Bronchial epithelial cell (primary cell): ENCODE data around the gene IRX2. TPM values are rescaled to one million over a fixed set of nuclear protein-coding genes. Genes with fewer than 3 reads are reported as not detected.

Source experiments
- DNase-seq: peaks from one replicate; pipeline ENCODE4 v3.0.0-alpha.2; 2010; ENCODE audit warnings: low read depth
- FAIRE-seq: peaks from 2 replicates; lab custom pipeline; 2011; peaks lifted over from hg19 to GRCh38; lab: Jason Lieb, UNC
- H3K27me3 ChIP-seq: 2 replicates; pipeline ENCODE4 v1.5.1; 2011; ENCODE audit warnings: low read length; ENCODE audit not compliant: control insufficient read depth, insufficient read depth
- H3K36me3 ChIP-seq: 2 replicates; pipeline ENCODE4 v1.5.1; 2011; ENCODE audit warnings: low read length; ENCODE audit not compliant: control insufficient read depth, insufficient read depth
- H3K4me3 ChIP-seq: 2 replicates; pipeline ENCODE4 v1.5.1; 2011; ENCODE audit warnings: mild to moderate bottlenecking, low read depth, low read length, control low read depth
- CTCF ChIP-seq: IDR thresholded peaks from 2 replicates; pipeline ENCODE4 v1.5.1; 2011; ENCODE audit warnings: mild to moderate bottlenecking, moderate library complexity, low read length, control low read depth, inconsistent platforms; ENCODE audit not compliant: insufficient read depth, severe bottlenecking
- total RNA-seq: library from RNA; depleted of rRNA; stranded (reverse); fragments of >200 nt; gene quantifications from 2 replicates; pipeline ENCODE4 v1.2.1, GENCODE V29; 2014

Gene IRX2
- total RNA-seq, 1 donor from 2014 or later: 14.0 TPM

GRCh38 chr5:2722901-2723300, 28.6 kb downstream of the IRX2 start:
- no peak for FAIRE-seq
- no peaks in the 10 kb centered on the region for H3K36me3 ChIP-seq
- H3K4me3 ChIP-seq: no peak overlapping the region
- peaks cover 2% of the 10 kb centered on the region for H3K27me3 ChIP-seq
- TF ChIP-seq CTCF: no peak
- DNase-seq: no peak

- no peak for TF ChIP-seq CTCF
- H3K4me3 ChIP-seq: no peak overlapping the region
- no peaks in the 10 kb centered on the region for H3K27me3 ChIP-seq
- FAIRE-seq: no peak
- no peak for DNase-seq
- H3K36me3 ChIP-seq: no peaks in the 10 kb centered on the region
Observed at GRCh38 chr5:2721385-2722138, 29.9 kb downstream of the IRX2 start.

GRCh38 chr5:2719332-2719731, 32.1 kb downstream of the IRX2 start:
- FAIRE-seq: no peak
- no peaks in the 10 kb centered on the region for H3K36me3 ChIP-seq
- DNase-seq: no peak
- TF ChIP-seq CTCF: no peak
- H3K27me3 ChIP-seq: no peaks in the 10 kb centered on the region
- H3K4me3 ChIP-seq: no peak overlapping the region

GRCh38 chr5:2718115-2718514, 33.4 kb downstream of the IRX2 start:
- FAIRE-seq (no peak), DNase-seq (no peak)
- Histone ChIP-seq H3K4me3 (no peak overlapping the region), H3K27me3 (no peaks in the 10 kb centered on the region), H3K36me3 (no peaks in the 10 kb centered on the region)
- no peak for TF ChIP-seq CTCF

- Histone ChIP-seq H3K4me3 (no peak overlapping the region), H3K27me3 (no peaks in the 10 kb centered on the region), H3K36me3 (no peaks in the 10 kb centered on the region)
- FAIRE-seq: no peak
- DNase-seq: no peak
- TF ChIP-seq CTCF: no peak
Observed at GRCh38 chr5:2715856-2716255, 35.6 kb downstream of the IRX2 start.

- no peak for TF ChIP-seq CTCF
- Histone ChIP-seq H3K27me3 (no peaks in the 10 kb centered on the region), H3K4me3 (no peak overlapping the region), H3K36me3 (no peaks in the 10 kb centered on the region)
- DNase-seq (no peak), FAIRE-seq (no peak)
Observed at GRCh38 chr5:2714805-2715204, 36.7 kb downstream of the IRX2 start.
